NCI-H2196 (cell line): ENCODE data around the gene EIF3D.

ENCODE experiments used
- DNase-seq: peaks from one replicate; lab custom pipeline; 2025; ENCODE audit not compliant: unreplicated experiment; lab: John Stamatoyannopoulos, UW

Gene EIF3D

DNA sequence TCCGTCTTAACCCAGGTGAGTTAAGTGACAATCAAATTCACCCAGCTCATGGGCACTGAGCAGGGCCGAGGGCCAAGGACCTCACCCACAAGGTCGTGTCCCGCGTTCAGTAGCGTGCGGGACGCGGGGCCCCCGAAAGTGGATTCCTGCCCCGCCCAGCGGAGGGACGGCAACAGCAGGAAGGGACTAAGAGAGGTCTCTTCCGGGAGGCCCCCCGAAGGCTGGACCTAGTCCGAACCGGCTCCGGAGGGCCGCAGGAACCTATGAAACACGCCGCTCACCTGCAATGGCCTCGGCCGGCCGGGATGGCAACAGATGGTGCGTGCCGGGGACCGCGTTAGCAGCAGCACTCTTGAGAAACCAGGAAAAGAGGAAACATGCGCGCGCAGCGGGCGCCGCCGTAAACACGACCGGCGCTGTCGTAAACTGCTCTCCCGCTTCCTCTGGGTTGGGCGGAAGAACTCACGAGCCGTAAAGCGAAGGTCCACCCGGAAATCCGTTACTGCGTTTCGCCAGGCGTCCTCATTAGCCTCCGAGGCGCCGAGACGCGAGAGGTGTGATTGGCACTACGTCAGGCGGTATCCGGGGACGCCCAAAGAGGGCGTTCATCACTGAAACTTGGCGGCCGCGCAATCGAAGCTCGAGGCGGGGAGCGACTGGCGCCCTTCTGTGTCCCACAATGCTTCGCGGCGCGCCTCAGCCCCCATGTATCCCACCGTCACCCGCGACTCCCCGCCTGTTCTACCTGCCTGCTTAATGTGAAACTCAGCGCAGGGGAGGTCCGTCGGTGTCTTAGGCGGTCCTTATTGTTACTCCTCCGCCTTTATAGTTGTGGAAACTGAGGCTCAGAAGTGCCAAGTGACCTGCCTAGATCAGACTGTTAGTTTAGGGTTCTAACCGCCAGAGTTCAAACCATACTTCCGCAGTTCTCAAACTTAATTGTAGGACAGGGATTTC is at the start of gene EIF3D:
TSS of gene EIF3D (minus strand) at position 372 of the 957 bp plus-strand sequence. CDS start 3,045 bp downstream, outside the sequence.
- peak; percentile 95 for DNase-seq

DNA sequence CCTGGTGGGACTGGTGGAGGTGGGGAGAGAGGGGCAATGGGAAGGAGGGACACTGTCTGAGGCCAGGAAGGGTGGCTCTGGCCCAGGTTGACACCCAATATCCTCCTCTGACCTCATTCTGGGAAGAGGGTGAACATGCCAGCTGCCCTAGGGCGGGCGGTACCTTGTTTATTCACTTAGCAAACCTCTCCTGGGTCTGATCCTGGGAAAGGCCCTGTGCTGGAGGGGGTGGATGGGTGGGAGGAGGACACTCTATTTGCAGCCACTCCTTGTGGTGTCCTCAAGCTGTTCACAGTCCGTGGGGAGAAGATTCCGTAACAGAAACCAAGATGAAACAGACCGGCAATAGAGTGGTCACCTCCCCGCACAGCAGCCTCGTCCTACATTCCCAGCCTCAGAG is 49.7 kb upstream of the EIF3D start:
- DNase-seq: no peak

DNA sequence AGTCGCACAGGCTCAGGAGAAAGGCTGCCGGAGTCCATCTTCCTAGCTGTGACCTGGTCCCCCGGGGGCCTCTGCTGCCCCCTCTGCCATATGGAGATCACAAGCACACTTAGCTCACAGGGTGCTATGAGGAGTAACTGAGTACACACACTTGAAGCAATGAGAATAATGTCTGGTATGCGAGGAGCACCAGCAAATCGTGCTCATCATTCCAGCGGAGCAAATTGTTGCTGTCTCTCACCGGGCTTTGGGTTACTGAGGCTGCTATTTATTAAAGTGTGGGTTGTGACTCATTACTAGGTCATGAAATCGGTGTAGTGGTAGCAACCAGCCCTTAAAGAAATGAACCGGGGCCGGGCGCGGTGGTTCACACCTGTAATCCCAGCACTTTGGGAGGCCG is 48.1 kb upstream of the EIF3D start:
- no peak for DNase-seq

DNA sequence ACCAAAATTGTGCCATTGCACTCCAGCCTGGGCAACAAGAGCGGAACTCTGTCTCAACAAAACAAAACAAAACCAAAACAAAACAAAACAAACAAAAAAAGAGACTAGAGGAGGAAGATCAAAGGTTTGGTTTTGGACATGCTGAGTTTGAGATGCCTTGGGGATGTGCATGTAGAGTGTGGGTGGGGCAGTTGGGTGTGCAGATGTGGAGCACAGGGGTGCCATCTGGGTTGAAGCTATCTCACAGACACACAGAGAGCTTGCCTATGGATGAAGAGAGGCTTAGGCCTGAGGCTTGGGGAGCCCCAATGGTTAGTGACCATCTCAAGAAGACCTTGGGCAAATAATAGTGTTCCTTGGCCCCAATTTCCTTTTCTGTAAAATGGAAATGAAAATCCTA is 45.8 kb upstream of the EIF3D start:
- no peak for DNase-seq

DNA sequence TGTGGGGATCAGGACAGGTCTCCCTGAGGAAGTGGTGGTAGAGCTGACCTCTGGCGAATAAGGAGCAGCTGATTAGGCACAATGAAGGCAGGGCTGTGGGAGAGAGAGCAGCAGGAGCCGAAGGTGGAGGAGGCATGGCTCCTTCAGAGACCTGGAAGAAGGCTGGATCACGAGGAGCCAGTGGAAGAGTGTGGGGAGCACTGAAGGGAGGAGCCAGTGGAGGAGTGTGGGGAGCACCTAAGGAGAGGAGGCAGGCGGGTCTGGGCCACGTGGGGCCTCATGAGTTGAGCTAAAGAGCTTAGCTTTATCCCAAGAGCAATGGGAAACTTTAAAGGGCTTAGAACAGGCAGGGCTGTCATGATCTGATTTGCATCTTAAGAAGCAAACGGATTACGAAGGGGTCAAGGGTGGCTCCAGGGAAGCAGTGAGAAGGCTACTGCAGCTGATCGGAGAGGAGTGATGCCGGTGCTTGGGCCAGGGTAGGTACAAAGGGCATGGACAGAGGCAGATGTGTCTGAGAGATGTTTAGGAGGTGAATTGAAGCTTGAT is 44.9 kb upstream of the EIF3D start:
- no peak for DNase-seq

DNA sequence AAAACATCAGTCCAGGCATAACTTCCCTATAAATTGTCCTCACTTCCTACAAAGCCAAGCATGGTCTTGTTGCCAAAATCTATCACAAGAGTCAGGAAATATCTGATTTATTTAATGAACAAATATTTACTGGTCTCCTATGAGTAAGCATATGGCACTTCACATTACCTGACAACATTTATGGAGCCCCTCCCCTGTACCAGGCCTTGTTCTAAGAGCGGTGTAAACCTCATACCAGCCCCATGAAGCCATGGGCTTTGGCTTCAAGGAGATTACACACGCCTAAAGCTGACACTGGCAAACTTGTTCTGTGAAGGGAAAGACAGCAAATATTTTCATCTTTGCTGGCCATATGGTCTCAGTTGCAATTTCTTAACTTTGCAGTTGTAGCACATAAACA is 43.0 kb upstream of the EIF3D start:
- no peak for DNase-seq

DNA sequence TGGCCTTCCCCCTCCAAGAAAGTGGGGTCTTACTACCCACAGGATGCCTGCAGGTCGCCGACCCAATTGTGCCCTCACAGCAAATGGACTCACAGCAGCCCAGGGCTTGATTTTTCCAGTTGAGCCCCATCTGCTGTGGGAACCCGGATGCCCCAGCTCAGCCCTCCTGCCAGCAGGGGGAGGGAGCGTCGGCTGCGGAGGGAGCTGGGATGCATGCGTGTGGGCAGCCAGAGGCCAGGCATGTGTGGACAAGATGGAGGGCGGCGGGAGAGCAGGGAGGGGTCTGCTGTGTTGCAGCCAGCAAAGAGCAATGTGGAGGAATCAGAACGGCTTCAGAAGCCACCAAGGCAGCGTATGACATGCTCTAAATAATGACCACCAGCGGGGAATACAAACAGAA is 41.0 kb upstream of the EIF3D start:
- no peak for DNase-seq

GRCh38 chr22:36568846-36569245 is 39.9 kb upstream of the EIF3D start:
- no peak for DNase-seq

DNA sequence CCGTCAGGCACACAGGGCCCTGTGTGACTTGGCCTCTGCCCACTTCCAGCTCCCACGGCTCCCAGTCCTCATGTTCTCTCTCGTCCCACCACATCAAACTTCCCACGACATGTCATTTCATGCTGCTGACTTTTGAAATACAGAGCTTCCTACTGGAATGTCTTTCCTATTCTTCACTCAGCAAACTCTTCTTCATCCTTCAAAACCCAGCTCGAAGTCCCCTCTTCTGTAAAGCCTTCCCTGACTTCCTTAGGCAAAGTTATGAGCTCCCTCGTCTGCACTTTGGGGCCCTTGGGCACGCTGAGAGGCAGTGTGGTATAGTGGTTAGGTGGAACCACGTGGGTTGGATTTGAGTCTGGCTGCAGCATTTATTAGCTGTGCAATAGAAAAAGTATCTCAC is 37.8 kb upstream of the EIF3D start:
- DNase-seq: no peak

DNA sequence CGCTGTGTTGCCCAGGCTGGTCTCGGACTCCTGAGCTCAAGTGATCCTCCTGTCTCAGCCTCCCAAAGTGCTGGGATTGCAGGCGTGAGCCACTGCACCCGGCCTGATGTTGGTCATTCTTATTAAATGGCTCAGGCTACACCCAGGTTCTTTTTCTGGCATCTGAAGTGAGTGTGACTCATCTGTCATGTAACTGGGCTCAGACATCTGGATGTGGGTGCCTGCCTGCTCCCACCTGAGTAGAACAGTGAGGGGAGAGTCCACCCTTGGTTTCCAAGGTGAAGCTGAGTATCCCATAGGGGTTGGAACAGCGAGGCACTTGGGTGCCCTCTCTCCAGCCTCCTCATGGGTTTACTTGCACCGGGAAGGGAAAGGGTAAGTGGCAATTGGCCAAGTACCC is 36.7 kb upstream of the EIF3D start:
- DNase-seq: no peak

DNA sequence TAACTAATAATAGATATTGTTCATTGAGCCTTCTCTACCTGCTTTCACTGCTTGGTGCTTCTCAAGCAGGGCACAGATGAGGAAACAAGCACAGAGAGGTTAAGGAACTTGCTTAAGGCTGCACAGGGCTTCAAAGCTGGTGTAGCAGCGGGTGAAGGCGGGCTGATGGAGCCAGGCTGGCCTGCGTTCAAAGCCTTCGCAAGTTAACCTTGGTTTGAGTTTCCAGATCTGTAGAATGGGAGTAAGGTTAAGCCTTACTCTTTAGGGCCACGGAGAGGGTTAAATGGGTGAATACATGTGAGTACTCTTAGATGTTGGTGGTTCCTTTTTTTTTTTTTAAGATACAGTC is 36.2 kb upstream of the EIF3D start:
- no peak for DNase-seq

DNA sequence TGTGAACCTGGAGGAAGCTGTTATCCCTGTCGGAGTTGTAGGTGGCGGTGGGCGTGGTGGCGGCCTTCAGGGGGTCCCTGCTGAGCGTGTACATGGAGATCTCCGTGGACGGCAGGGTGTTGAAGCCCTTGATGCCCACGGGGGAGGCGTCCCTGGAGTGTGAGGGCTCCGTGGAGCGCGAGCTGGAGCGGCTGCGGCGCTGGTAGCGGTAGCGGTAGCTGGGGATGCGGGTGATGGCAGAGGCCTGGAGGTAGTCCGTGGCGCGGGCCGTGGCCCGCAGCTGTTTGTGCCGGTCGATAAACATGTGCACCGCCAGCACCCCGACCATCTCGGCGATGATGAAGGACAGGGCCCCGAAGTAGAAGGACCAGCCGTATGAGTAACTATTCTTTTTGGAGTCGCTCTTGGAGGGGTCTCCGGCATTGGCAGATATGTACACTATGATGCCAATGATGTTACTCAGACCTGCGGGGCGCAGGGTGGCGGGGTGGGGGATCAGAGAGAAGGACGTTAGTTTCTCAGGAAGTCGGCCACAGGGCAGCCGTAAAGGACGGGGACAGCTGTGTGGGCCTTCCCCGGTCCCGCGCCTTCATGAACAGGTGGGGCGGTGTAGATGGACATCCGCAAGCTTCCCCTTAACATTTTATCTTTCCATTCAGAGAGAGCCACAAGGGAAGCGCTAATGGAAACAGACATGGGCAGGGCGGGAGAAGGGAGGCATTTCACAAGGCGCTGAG is 35.6 kb upstream of the EIF3D start:
- DNase-seq: no peak

- DNase-seq: no peak
Measured at GRCh38 chr22:36563898-36564297, 34.9 kb upstream of the EIF3D start.

- DNase-seq: no peak
Measured at GRCh38 chr22:36563444-36563843, 34.5 kb upstream of the EIF3D start.

GRCh38 chr22:36563001-36563400 is 34.0 kb upstream of the EIF3D start:
- no peak for DNase-seq

DNA sequence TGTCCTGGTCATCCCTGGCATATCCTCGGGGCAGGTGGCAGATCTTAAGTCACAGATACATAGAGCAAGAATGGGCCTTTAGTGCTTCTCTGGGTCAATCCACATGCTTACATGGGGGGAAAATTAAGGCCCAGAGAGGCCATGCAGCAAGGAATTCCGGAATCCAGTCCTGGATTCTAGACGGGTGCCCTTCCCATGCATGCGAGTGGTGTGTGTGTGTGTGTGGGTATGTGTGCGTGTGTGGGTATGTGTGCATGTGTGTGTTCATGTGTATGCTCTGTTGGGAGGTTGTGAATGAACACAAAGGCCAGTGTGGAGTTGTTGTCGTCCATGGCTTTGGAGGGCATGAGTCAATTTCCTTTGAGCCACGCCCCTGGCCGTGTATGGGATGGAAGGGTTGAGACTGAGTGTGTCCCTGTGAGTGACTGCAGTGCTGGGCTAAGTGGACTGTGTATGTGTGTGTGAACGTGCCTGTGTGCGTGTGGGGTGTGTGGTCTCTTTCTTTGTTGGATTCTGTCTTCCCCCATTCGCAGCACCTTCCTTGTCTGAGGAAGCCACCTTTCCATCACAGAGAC is 33.4 kb upstream of the EIF3D start:
- no peak for DNase-seq

DNA sequence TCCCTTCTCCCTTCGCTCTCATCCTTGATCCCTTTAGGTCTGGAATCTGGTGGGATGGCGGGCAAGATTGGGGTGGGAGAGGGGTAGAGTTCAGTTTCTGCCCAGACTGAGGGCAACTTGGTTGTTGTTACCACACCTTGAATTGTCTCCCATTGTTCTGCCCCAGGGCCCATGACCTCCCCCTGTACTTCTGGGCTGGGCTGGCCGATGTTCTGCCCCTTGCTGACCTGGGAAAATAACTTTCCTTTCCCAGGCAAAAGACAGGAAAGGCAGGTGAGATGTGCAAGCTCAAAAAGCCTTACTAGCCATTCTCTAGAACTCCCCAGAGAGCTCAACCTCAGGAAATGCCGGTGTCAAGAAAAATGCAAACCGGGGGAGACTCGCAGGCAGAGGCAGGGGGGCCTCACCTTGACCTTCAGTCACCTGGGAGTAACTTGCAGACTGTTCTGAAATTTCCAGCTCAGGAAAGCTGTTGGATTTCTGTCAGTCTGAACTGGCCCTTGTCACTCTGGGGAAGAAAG is 32.4 kb upstream of the EIF3D start:
- DNase-seq: no peak

DNA sequence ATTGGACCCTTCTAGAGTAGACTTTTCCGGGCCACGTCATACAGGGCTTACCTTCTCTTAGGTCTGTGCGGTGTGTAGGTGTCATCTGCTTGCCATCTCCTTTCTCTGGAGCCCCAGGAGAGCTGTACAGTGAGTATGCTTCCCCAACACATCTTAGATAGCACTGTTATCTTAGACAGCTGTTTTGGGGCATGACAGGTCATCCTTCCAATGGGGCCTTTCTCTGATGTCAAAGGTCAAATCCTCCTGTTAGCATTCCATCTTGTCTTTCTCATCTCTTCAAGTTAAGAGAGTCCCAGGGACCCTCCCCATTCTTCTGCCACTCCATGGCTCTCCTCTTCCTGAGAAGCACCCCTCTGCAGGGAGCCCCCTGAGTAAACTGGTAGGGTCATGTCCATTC is 31.0 kb upstream of the EIF3D start:
- DNase-seq: no peak

DNA sequence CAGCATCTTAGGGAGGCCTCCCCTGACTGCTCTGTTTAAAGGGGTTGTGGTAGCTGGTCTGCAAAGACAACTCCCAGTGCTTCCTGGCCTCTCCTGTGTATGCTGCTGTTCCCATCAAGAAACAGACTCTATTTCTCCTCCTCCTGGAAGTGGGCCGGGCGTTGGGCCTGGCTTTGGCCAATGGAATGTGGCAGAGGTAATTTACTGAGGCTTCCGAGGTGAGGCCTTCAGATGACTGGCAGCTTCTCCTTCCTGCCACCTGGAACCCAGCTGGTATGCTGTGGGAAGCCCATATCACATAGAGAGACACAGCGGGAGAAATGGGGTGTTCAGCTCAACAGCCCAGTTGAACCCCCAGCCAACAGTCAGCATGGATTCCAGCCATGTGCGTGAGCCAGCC is 25.1 kb upstream of the EIF3D start:
- no peak for DNase-seq

DNA sequence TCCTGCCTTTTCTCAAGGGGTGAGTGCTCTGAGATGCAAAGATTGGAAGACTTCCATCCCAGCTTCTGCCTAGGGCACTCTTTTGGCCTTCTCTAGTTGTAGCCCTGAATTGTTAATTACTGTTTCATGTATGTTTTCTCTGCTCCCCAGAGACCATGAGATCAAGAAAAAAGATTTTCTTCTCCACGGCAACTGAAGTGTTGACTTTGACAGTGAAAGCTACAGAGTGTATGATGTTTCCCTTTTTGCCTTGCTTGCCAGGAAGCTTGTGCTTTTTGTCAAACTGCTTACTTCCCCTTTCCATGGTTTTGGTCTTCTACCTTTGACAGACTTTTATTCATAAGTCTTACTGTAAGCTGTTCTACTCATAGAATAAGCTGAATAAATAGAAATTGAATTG is 23.3 kb upstream of the EIF3D start:
- DNase-seq: no peak

DNA sequence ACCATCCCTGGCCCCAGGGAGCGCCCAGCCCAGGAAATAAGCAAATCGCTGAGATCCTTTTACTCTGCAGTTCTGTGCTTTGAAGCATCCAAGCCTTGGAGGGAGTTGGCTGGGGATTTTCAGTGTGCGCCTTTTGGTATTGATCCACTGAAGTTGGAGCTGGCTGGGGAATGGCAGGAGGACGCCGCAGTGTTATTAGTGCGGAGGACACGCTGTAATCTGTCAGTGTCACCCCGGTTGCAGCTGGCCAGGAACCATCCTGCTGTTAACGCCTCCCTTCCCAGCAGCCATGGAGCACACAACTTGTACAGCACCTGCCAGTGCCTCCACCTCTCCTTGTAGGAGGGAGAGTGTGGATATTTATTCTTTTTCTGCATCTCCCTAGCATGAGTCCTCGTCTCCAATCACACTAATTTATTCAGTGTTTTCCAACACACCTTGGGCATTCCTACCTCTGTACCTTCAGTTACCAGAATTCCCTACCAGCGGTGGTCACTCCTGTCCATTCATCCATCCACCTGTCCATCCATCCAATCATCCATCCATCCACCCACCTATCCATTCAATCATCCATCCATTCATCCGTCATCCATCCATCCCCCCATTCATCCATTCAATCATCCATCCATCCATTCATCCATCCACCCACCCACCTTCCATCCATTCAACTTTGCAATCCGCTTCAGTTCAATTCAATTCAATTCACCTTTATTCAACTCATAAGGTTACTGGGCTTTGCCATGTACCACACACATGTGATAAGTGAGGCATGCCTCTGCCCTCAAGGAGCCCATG is 21.9 kb upstream of the EIF3D start:
- DNase-seq: no peak
